PC-9 (cell line): ENCODE results near the gene LARGE1. TPM values are rescaled to one million over a fixed set of nuclear protein-coding genes. Genes with fewer than 3 reads are reported as not detected.

Experiments
- BruUV-seq: library from RNA; stranded (reverse); fragments of 400-500 nt; replicated peaks from 2 replicates; lab custom pipeline; 2021; lab: Mats Ljungman, UMichigan
- CTCF ChIA-PET: fragments of 300-600 bp; sonication (Branson Sonifier 250); formaldehyde crosslinking; loops from one replicate; lab custom pipeline; 2022; ENCODE audit warnings: antibody characterized with exemption; lab: Charles Lee
- POLR2A ChIA-PET: fragments of 300-600 bp; sonication (Branson Sonifier 250); formaldehyde crosslinking; loops from one replicate; lab custom pipeline; 2022; ENCODE audit warnings: antibody characterized with exemption; ENCODE audit not compliant: unreplicated experiment; lab: Charles Lee
- DNase-seq, 2 experiments: peaks; one replicate each; pipeline versions ENCODE4 v3.0.0 to v3.0.0-alpha.2; 2015 to 2022; ENCODE audit warnings: mixed read lengths in 1 of 2
- H2AFZ ChIP-seq: fragments of 200-600 bp; sonication (generic); 2 replicates; pipeline ENCODE4 v1.8.1; 2017; ENCODE audit warnings: antibody characterized with exemption
- H3F3A ChIP-seq: fragments of 200-600 bp; sonication (generic); 2 replicates; pipeline ENCODE4 v1.8.1; 2017; ENCODE audit warnings: antibody characterized with exemption, mild to moderate bottlenecking, low read depth; ENCODE audit not compliant: insufficient read depth
- H3K27ac ChIP-seq: fragments of 200-600 bp; sonication (generic); 2 replicates; pipeline ENCODE4 v1.6.1; 2016; ENCODE audit warnings: mixed run types
- H3K27me3 ChIP-seq: fragments of 200-600 bp; sonication (generic); 2 replicates; pipeline ENCODE4 v1.6.1; 2016; ENCODE audit warnings: low read depth, mixed run types; ENCODE audit not compliant: insufficient read depth
- H3K36me3 ChIP-seq: fragments of 200-600 bp; sonication (generic); 2 replicates; pipeline ENCODE4 v1.6.1; 2016; ENCODE audit warnings: low read depth, mixed run types
- H3K4me1 ChIP-seq: fragments of 200-600 bp; sonication (generic); replicated peaks from 2 replicates; pipeline ENCODE4 v1.6.1; 2016; ENCODE audit warnings: mixed run types; ENCODE audit not compliant: insufficient read depth
- H3K4me2 ChIP-seq: fragments of 200-600 bp; sonication (generic); 2 replicates; pipeline ENCODE4 v1.6.1; 2017; ENCODE audit warnings: mixed run types
- H3K4me3 ChIP-seq: fragments of 200-600 bp; sonication (generic); 2 replicates; pipeline ENCODE4 v1.6.1; 2016; ENCODE audit warnings: mixed run types
- H3K79me2 ChIP-seq: fragments of 200-600 bp; sonication (generic); 2 replicates; pipeline ENCODE4 v1.6.1; 2017; ENCODE audit warnings: low read depth, mixed run types
- H3K9me2 ChIP-seq: fragments of 200-600 bp; sonication (generic); 2 replicates; pipeline ENCODE4 v1.8.1; 2017; ENCODE audit warnings: mild to moderate bottlenecking; ENCODE audit not compliant: insufficient read depth
- H3K9me3 ChIP-seq: fragments of 200-600 bp; sonication (generic); 2 replicates; pipeline ENCODE4 v1.8.1; 2016; ENCODE audit warnings: low read depth; ENCODE audit not compliant: insufficient read depth
- H4K20me1 ChIP-seq: fragments of 200-600 bp; sonication (generic); 2 replicates; pipeline ENCODE4 v1.8.1; 2017; ENCODE audit not compliant: insufficient read depth
- EZH2 ChIP-seq: fragments of 200-600 bp; sonication (generic); IDR thresholded peaks from 2 replicates; pipeline ENCODE4 v1.8.0; 2017; ENCODE audit warnings: antibody characterized with exemption, low read depth
- intact Hi-C: fragments of 100-400 bp; cut with micrococcal nuclease; formaldehyde crosslinking; loops from one replicate; pipeline ENCODE4 v1.10.0; 2022; ENCODE audit not compliant: unreplicated experiment
- total RNA-seq: library from RNA; stranded (reverse); gene quantifications from 2 replicates; pipeline ENCODE4 v1.2.3, GENCODE V29; 2021
- TF ChIP-seq, protein P1 (sequence below): fragments of 200-600 bp; sonication (generic); conservative IDR thresholded peaks from 2 replicates; pipeline ENCODE4 v1.6.1; 2017; ENCODE audit warnings: mixed run types, antibody characterized with exemption, mild to moderate bottlenecking, moderate library complexity

The LARGE1 gene
- total RNA-seq, 1 experiment from 2014 or later, result 12.5 TPM

GRCh38 chr22:33578752-33579151 lies 341.5 kb downstream of the LARGE1 start:
- Histone ChIP-seq H4K20me1 (no peaks in the 10 kb centered on the region), H3F3A (no peaks in the 10 kb centered on the region), H2AFZ (no peak overlapping the region), H3K36me3 (no peaks in the 10 kb centered on the region), H3K27me3 (no peaks in the 10 kb centered on the region), H3K9me2 (no peaks in the 10 kb centered on the region), H3K79me2 (no peaks in the 10 kb centered on the region), H3K9me3 (no peaks in the 10 kb centered on the region), H3K4me2 (no peak overlapping the region), H3K4me3 (no peak overlapping the region), H3K4me1 (no peaks in the 10 kb centered on the region), H3K27ac (no peak overlapping the region)
- CTCF ChIA-PET, result no interaction called here
- intact Hi-C loops, result loop anchor here (1.0 kb wide), 2 partner anchors 59 to 276 kb away; no protein-coding TSS in a partner anchor
- no TSS peak for BruUV-seq
- TF ChIP-seq, protein P1, sequence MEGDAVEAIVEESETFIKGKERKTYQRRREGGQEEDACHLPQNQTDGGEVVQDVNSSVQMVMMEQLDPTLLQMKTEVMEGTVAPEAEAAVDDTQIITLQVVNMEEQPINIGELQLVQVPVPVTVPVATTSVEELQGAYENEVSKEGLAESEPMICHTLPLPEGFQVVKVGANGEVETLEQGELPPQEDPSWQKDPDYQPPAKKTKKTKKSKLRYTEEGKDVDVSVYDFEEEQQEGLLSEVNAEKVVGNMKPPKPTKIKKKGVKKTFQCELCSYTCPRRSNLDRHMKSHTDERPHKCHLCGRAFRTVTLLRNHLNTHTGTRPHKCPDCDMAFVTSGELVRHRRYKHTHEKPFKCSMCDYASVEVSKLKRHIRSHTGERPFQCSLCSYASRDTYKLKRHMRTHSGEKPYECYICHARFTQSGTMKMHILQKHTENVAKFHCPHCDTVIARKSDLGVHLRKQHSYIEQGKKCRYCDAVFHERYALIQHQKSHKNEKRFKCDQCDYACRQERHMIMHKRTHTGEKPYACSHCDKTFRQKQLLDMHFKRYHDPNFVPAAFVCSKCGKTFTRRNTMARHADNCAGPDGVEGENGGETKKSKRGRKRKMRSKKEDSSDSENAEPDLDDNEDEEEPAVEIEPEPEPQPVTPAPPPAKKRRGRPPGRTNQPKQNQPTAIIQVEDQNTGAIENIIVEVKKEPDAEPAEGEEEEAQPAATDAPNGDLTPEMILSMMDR, result no peak
- no peak for TF ChIP-seq EZH2
- POLR2A ChIA-PET, result no interaction called here
- DNase-seq, result no peak

DNA sequence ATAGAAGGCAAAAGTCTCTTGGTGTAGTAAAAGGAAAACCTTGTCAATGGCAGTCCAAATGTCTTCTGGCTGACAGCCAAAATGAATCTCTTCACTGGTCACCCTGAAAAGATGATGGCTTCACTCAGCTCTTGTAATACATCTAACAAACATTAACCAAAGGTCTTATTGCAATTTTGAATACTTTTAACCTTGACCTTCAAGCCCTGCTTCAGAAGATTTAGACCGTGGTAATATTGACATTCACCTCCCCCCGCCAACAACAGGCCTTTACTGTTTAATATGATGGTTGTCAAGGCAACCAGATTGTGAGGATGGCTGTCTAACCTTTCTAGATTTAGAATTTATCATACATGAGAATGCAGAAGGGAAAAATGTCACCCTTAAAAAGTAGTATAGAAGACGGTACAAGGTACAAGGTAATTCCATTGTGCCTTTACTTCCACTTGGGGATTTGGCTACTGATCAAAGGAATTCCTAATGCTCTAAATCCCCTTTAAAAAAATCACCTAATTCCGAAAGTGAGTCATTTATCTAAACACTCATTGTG lies 342.3 kb downstream of the LARGE1 start:
- no peaks in the 10 kb centered on the region for H3K27me3 ChIP-seq
- ChIA-PET POLR2A (no interaction called here), CTCF (no interaction called here)
- H3K9me3 ChIP-seq, result no peaks in the 10 kb centered on the region
- H3K4me3 ChIP-seq, result no peak overlapping the region
- BruUV-seq, result no TSS peak
- no peak for DNase-seq
- TF ChIP-seq, protein P1, result no peak
- no peak for TF ChIP-seq EZH2
- no peaks in the 10 kb centered on the region for H3K79me2 ChIP-seq
- H3F3A ChIP-seq, result no peaks in the 10 kb centered on the region
- H3K9me2 ChIP-seq, result no peaks in the 10 kb centered on the region
- no peaks in the 10 kb centered on the region for H3K4me1 ChIP-seq
- no peak overlapping the region for H3K4me2 ChIP-seq
- H3K36me3 ChIP-seq, result no peaks in the 10 kb centered on the region
- H4K20me1 ChIP-seq, result no peaks in the 10 kb centered on the region
- no peak overlapping the region for H3K27ac ChIP-seq
- no peak overlapping the region for H2AFZ ChIP-seq
- intact Hi-C loops, result no loop called here

DNA sequence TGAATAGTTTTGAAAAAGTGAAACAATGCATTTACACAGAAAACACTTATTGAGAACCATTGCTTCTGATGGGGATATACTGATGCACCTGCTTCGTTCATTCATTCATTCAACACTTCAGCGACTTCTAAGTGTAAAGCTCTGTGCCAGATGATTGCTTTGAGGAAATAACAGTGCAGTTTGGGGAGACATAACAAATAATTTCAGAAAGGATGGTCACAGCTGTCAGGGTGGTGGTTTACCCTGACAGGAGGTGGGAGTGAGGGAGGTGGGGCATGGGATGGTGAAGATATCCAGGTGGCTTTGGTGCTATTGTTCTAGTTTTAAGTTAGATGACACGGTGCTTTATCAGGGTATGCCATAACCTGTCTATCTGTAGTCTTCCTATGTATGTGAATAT lies 344.1 kb downstream of the LARGE1 start:
- Histone ChIP-seq H2AFZ (no peak overlapping the region), H3K27me3 (no peaks in the 10 kb centered on the region), H3K27ac (no peak overlapping the region), H3K9me2 (no peaks in the 10 kb centered on the region), H3K4me3 (no peak overlapping the region), H3K4me2 (no peak overlapping the region), H3F3A (no peaks in the 10 kb centered on the region), H3K9me3 (no peaks in the 10 kb centered on the region), H3K4me1 (no peaks in the 10 kb centered on the region), H3K79me2 (no peaks in the 10 kb centered on the region), H4K20me1 (no peaks in the 10 kb centered on the region), H3K36me3 (no peaks in the 10 kb centered on the region)
- intact Hi-C loops, result no loop called here
- ChIA-PET POLR2A (no interaction called here), CTCF (interaction anchor here (0.7 kb wide), 1 partner anchor 262 kb away, joined by 3 read pairs; no protein-coding TSS in a partner anchor)
- no TSS peak for BruUV-seq
- TF ChIP-seq EZH2, result no peak
- TF ChIP-seq, protein P1, result no peak
- DNase-seq, result no peak
